GOT3 (cell line): ENCODE data around the gene STAG1.

Source experiments
- DNase-seq: peaks from one replicate; lab custom pipeline; 2025; ENCODE audit warnings: mixed read lengths; lab: John Stamatoyannopoulos, UW

The STAG1 gene

DNA sequence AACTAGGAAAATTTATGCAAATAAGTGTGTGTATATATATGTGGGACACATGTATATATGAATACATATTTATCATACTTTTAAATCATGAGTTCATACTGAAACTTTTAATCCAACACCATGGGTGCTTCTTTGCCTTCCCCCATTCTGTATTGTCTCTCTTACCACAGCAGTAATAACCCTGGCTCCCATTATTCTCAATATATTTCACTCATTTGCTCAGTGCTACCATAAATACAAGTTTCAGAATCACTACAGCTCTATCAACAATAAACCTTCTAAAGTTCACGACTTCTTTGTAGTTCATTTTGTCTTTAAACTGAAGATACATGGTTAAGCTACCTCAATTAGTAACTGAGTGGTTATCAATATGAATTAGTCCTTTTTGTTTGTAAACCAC, 419.9 kb downstream of the STAG1 start:
- DNase-seq: no peak

DNA sequence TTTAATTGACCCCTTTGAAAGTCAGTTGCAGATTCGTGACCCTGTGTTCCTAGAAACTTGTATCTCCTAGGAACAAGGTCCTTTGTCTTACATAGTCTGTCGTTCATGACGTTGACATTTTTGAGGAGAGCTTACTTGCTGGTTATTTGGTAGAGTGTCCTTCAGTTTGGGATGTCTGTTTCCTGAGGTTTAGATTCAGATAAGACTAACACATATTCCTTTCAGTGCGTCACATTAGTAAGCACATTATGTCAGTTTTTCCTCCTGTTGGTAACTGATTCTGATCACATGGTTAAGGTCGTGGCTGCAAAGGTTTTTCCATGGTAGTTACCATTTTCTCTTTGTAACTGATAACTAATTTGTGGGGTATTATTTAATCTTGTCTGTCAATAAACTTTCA, 421.3 kb downstream of the STAG1 start:
- DNase-seq: no peak

DNA sequence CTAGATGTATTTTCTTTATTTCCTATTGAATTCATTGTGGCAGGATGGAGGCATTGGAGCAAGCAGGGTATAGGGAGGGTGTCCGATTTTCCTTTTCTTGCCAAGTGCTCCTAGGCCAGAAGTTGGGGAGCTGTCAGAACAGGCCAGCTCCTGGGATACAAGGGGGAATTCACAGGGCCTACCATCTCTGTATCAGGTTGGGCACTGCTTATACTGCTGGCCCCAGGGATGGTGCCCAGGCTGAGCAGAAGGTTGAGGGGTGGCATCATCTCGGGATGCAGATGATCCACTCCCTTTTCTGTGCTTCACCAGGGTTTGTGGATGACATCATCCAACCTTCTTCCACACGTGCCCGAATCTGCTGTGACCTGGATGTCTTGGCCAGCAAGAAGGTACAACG, 422.6 kb downstream of the STAG1 start:
- DNase-seq: no peak

DNA sequence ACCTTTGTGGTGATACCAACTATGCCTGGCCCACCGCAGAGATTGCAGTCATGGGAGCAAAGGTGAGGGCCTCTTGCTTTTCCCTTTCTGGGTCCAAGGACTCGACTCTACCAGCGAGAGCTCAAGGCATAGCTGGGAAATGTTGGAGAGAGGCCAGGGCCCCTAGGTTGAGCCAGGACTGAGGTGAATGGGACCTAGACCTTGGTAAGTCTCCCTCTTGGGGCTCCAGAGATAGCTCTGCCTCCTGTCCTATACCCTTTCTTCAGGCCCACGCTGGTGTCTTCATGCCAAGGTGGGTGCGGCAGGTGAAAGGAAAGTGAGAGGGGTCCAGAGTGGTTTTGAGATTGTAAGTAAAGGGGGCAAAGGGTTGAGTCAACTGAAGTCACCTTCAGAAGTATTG, 424.5 kb downstream of the STAG1 start:
- DNase-seq: no peak

DNA sequence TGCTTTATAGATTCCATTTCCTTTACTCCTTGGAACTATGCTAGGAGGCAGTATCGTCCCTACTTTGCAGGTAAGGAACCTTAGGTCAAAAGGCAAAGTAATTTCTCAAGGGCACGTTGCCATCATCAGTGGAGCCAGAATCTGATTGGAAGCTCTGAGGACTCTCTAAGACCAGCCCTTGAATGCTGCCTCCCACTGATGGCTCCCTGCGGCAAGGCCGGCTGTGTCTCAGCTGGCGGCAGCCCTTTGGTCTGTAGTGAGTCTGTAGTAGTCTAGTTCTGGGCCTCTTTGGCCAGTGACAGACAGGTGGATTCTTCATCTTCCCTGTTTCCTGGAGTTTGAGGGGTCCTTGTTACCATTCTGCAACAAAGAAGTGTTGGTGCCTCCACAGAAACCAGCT, 425.9 kb downstream of the STAG1 start:
- no peak for DNase-seq

DNA sequence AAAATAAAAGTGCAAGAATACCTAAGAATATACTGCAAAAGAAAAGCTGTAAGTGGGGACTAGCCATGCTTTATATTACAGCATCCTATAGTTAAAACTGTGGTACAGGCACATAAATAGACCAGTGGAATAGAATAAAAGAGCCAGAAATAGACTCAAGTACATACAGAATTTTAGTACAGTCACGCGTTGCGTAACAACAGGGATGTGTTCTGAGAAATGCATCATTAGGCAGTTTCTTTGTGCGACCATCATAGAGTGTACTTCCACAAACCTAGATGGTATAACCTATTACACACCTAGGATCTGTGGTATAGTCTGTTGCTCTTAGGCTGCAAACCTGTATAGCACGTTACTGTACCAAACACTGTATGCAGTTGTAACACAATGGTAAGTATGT, 440.2 kb downstream of the STAG1 start:
- DNase-seq: no peak

DNA sequence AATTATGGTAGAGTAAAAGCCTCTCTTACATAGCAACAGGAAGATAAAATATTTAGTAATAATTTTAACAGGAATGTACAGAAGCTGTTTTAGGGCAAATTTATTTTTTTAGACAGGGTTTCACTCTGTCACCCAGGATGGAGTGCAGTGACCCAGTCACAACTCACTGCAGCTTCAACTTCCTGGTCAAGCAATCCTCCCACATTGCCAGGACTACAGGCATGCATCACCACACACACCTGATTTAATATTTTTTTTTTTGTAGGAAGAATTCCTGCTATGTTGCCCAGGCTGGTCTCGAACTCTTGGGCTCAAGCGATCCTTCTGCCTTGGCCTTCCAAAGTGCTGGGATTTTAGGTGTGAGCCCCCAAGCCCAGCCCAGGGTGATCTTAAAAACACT, 440.9 kb downstream of the STAG1 start:
- no peak for DNase-seq

DNA sequence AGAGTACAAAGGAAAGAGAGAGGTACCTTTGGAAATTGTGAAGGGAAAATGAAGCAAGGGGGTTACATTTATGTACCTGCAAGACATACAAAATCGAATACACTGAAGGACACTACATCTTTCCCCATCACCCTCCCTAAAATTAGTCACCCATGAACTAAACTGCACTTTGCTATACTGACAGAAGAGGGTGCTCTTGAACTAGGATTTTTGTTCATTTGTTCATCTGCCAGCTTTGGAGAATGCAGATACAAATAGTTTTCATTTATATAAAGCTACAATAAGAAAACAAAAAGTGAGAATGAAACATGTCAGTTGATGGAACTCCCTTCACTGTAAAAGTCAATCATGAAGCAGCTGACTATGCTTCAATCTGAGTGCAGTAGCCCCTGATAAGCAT, 446.3 kb downstream of the STAG1 start:
- DNase-seq: no peak

DNA sequence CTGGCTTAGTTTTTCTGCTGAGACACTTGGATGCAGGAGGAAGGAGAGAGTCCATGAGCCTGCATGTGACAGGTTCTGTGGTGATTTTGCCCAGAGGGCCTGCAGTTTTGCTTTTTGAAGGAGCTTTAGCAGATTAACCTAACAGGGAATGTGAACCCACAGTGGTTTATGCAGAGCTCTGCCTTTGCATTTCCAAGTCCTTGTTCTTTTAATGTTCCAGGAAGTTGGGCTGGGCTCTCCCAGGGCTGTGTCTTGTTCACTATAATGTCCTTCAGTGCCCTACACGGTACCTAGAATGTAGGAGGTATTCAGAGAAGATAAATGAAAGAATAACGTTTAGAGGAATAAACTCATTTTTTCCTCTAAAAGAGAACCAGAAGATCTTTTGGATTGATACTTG, 451.7 kb downstream of the STAG1 start:
- DNase-seq: no peak

DNA sequence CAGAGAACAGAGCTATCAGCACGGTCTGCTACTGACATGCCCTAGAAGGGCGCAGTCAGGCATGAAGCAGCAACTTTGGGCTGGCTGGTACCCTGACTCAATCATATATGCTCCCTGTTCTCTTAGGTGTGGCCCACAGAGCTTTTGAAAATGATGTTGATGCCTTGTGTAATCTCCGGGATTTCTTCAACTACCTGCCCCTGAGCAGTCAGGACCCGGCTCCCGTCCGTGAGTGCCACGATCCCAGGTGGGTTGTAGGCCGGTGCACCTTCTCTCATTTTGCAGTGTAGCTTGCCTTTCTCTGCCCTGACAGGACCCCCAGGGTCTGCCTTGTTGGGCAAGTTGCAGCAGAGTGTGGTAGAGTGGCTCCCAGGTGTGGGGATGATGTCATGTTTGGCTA, 454.4 kb downstream of the STAG1 start:
- DNase-seq: no peak

DNA sequence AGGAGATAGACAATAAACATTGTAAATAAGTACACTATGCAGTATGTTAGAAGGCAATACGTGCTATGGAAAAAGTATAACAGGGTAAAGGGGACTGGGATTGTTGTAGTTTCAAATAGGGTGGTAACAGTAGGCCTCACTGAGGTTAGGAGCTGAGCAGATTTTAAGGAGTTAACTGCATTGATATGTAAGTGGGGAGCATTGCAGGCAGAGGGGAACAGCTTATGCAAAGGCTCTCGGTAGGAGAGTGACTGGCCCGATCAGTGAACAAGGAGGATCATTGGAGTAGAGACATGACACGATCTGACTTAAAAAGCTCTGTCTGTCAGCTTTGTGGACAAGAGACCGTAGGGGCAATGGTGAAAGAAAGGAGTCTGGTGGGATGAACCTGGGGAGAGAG, 455.2 kb downstream of the STAG1 start:
- no peak for DNase-seq

DNA sequence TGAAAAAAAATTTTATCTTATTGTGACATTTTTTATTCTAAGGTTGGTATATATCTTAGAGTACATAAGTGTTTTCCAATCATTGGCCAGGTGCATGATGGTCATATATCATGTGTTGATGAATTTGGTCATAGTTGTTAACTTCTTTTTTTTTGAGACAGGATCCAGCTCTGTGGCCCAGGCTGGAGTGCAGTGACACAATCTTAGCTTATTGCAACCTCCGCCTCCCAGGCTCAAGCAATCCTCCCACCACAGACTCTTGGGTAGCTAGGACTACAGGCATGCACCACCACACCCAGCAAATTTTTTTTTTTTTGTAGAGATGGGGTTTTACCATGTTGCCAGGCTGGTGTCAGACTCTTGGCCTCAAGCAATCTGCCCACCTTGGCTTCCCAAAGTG, 458.0 kb downstream of the STAG1 start:
- DNase-seq: no peak

DNA sequence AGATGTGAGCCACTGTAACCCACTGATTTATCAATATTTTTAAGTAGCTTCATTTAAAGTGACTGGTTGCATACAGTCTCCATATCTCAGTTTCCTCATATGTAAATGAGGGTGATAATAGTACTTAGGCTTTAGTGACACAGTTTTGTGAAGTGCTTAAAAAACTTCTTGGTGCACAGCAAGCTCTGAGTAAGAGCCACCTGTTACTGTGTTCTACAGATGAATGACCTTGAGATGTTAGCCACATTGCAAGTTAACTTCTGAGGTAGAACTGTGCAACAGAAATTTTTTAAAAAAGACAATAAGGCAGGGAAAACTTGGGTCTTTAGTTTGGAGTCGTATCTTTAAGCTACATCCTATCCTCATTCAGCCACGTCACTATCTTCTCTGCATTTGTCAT, 458.9 kb downstream of the STAG1 start:
- no peak for DNase-seq

DNA sequence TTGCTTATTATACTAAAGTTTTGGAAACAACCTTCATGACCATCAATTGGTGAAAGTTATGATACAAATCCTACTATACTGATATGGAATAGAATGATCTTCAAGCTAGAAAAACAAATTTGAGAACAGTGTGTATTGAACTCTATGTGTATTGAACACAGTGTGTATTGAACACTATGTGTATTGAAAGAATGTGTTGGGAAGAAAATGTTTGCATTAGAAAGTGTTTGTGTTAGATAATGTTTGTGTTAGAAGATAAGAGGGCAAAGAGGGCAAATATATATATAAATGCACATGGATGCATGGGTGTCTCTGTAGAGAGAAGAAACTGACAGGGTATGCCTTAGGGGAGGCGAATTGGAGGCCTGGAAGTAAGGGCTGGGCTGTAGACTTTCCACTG, 459.7 kb downstream of the STAG1 start:
- DNase-seq: no peak

DNA sequence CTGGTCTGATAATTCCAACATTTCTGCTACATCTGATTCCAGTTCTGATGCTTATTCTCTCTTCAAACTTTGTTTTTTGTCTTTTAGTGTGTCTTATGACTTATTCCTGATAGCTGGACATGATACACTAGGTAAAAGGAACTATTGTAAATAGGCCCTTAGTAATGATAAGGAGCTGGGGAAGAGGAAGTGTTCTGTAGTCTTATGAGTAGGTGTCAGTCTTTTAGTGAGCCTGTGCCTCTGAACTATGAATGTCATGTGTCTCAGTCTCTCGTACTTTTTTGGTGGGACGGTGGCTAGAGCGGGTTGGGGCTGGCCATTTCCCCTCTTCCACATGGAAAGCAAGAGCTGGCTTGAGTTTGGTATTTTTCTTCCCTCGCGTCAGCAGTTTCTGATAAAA, 460.9 kb downstream of the STAG1 start:
- no peak for DNase-seq
